Thyroid gland (tissue), 4 donors: ENCODE results near the gene ST6GALNAC5.
"Not testable (repeated sequence)": the region's sequence is repeated elsewhere in the genome, so short reads cannot be mapped to it uniquely, and the experiment has no call there.

Experiments used
- CTCF ChIP-seq, 6 experiments: fragments of 200-600 bp in 3 of 6; fragments of 450-650 bp in 3 of 6; sonication (generic) in 3 of 6; IDR thresholded peaks; one replicate each; pipeline ENCODE4 v1.5.1; 2016 to 2019; ENCODE audit warnings: antibody characterized with exemption in 6 of 6, mild to moderate bottlenecking in 2 of 6, inconsistent platforms in 1 of 6, moderate library complexity in 1 of 6
- POLR2A ChIP-seq, 2 donors: fragments of 450-650 bp; IDR thresholded peaks; one replicate each; pipeline ENCODE4 v1.6.1; 2017; ENCODE audit warnings: antibody characterized with exemption in 2 of 2, mild to moderate bottlenecking in 2 of 2, moderate library complexity in 1 of 2

GRCh38 chr1:76981267-76981666, 114.0 kb downstream of the ST6GALNAC5 start:
- not testable (repeated sequence) for TF ChIP-seq CTCF, POLR2A (IDR thresholded peaks at IDR 0.05)
